ENCODE measurements around the gene MUL1.

GRCh38 chr1:20526267-20526666 is 18.3 kb upstream of the MUL1 start:
- TF ChIP-seq EZH2 (optimal IDR thresholded peaks at IDR 0.05; ENCODE audit: low read depth, low read length) (no peak), CTCF (IDR thresholded peaks at IDR 0.05; ENCODE audit: low read length) (no peak)
